ENCODE results near the gene DKK1.

The DKK1 gene

GRCh38 chr10:52313933-52314821 lies at the start of gene DKK1:
DKK1 (plus strand) TSS chr10:52314281; CDS start chr10:52314435, 154 bp downstream.
- DNase-seq = no peak

GRCh38 chr10:52265131-52265926 lies 48.8 kb upstream of the DKK1 start:
- no peak for DNase-seq

- DNase-seq = no peak
Measured at GRCh38 chr10:52266858-52267257, 47.2 kb upstream of the DKK1 start.

GRCh38 chr10:52268790-52269189 lies 45.3 kb upstream of the DKK1 start:
- DNase-seq = no peak

GRCh38 chr10:52269233-52269632 lies 44.8 kb upstream of the DKK1 start:
- no peak for DNase-seq

GRCh38 chr10:52276163-52276562 lies 37.9 kb upstream of the DKK1 start:
- no peak for DNase-seq

GRCh38 chr10:52276986-52277385 lies 37.1 kb upstream of the DKK1 start:
- no peak for DNase-seq

GRCh38 chr10:52279546-52279945 lies 34.5 kb upstream of the DKK1 start:
- no peak for DNase-seq

- no peak for DNase-seq
Measured at GRCh38 chr10:52280051-52280450, 34.0 kb upstream of the DKK1 start.

- DNase-seq = no peak
Measured at GRCh38 chr10:52283174-52283573, 30.9 kb upstream of the DKK1 start.

- DNase-seq = no peak
Measured at GRCh38 chr10:52284416-52285013, 29.6 kb upstream of the DKK1 start.

- no peak for DNase-seq
Measured at GRCh38 chr10:52287866-52288265, 26.2 kb upstream of the DKK1 start.

- no peak for DNase-seq
Measured at GRCh38 chr10:52297747-52298146, 16.3 kb upstream of the DKK1 start.

- no peak for DNase-seq
Measured at GRCh38 chr10:52300599-52301277, 13.3 kb upstream of the DKK1 start.

- DNase-seq = no peak
Measured at GRCh38 chr10:52308251-52309031, 5.6 kb upstream of the DKK1 start.

- no peak for DNase-seq
Measured at GRCh38 chr10:52312942-52313255, 1.2 kb upstream of the DKK1 start.

GRCh38 chr10:52313256-52313932 lies 687 bp upstream of the DKK1 start:
- DNase-seq = no peak

- no peak for DNase-seq
Measured at GRCh38 chr10:52314822-52315552, 906 bp downstream of the DKK1 start.

- DNase-seq = no peak
Measured at GRCh38 chr10:52316001-52316400, 1.9 kb downstream of the DKK1 start.

- no peak for DNase-seq
Measured at GRCh38 chr10:52316500-52316899, 2.4 kb downstream of the DKK1 start.

GRCh38 chr10:52318136-52318701 lies 4.1 kb downstream of the DKK1 start:
- no peak for DNase-seq

Measured in CD4-positive, alpha-beta T cell treated with Interferon gamma for 1 hour (primary cell).